Loucy (cell line): Measurements from ENCODE around the gene RUSF1.
A peak's percentile ranks its signal among the peaks of the same experiment; 100 is the strongest.

ENCODE experiments used
- H2AFZ ChIP-seq: fragments of 200-600 bp; sonication (generic); 2 replicates; pipeline ENCODE4 v1.6.0; 2016; ENCODE audit warnings: antibody characterized with exemption, mild to moderate bottlenecking, low read length, moderate library complexity
- H3F3A ChIP-seq: fragments of 200-600 bp; 2 replicates; pipeline ENCODE4 v1.6.0; 2016; ENCODE audit warnings: antibody characterized with exemption, low read depth, mild to moderate bottlenecking
- H3K27me3 ChIP-seq: fragments of 200-600 bp; sonication (generic); 2 replicates; pipeline ENCODE4 v1.6.1; 2014; ENCODE audit warnings: low read length, mild to moderate bottlenecking; ENCODE audit not compliant: insufficient read depth, poor library complexity, severe bottlenecking
- H3K36me3 ChIP-seq: fragments of 200-600 bp; sonication (generic); 2 replicates; pipeline ENCODE4 v1.6.1; 2016; ENCODE audit warnings: low read length; ENCODE audit not compliant: insufficient read depth
- H3K4me1 ChIP-seq: fragments of 200-600 bp; sonication (generic); 2 replicates; pipeline ENCODE4 v1.5.1; 2014; ENCODE audit warnings: low read length, mild to moderate bottlenecking; ENCODE audit not compliant: insufficient read depth, poor library complexity, severe bottlenecking
- H3K4me2 ChIP-seq: fragments of 200-600 bp; sonication (generic); 2 replicates; pipeline ENCODE4 v1.6.0; 2014; ENCODE audit warnings: antibody characterized with exemption, low read length, low read depth, mild to moderate bottlenecking; ENCODE audit not compliant: poor library complexity, severe bottlenecking
- H3K4me3 ChIP-seq: fragments of 200-600 bp; sonication (generic); 2 replicates; pipeline ENCODE4 v1.5.1; 2014; ENCODE audit warnings: low read length, mild to moderate bottlenecking, mixed read lengths; ENCODE audit not compliant: poor library complexity, severe bottlenecking
- H3K79me2 ChIP-seq: fragments of 200-600 bp; sonication (generic); 2 replicates; pipeline ENCODE4 v1.6.1; 2014; ENCODE audit warnings: low read length; ENCODE audit not compliant: insufficient read depth
- H3K9ac ChIP-seq: fragments of 200-600 bp; sonication (generic); 2 replicates; pipeline ENCODE4 v1.6.0; 2014; ENCODE audit warnings: mild to moderate bottlenecking, low read depth, low read length, moderate library complexity; ENCODE audit not compliant: poor library complexity, severe bottlenecking
- H3K9me2 ChIP-seq: fragments of 200-600 bp; sonication (generic); replicated peaks from 2 replicates; pipeline ENCODE4 v1.6.1; 2016; ENCODE audit warnings: low read depth, low read length, mixed read lengths
- H3K9me3 ChIP-seq: fragments of 200-600 bp; sonication (generic); 2 replicates; pipeline ENCODE4 v1.6.1; 2014; ENCODE audit warnings: mild to moderate bottlenecking, antibody characterized with exemption, low read length, low read depth; ENCODE audit not compliant: insufficient read depth
- H4K20me1 ChIP-seq: fragments of 200-600 bp; sonication (generic); 2 replicates; pipeline ENCODE4 v1.6.0; 2014; ENCODE audit warnings: antibody characterized with exemption, low read length, mild to moderate bottlenecking; ENCODE audit not compliant: insufficient read depth, poor library complexity, severe bottlenecking
- CTCF ChIP-seq: fragments of 200-600 bp; sonication (generic); conservative IDR thresholded peaks from 2 replicates; pipeline ENCODE4 v1.5.1; 2014; ENCODE audit warnings: mild to moderate bottlenecking, antibody characterized with exemption, low read length
- EZH2phosphoT487 ChIP-seq: fragments of 200-600 bp; IDR thresholded peaks from 2 replicates; pipeline ENCODE4 v1.6.1; 2018; ENCODE audit warnings: antibody characterized with exemption, mild to moderate bottlenecking, moderate library complexity, borderline replicate concordance

Gene RUSF1

DNA sequence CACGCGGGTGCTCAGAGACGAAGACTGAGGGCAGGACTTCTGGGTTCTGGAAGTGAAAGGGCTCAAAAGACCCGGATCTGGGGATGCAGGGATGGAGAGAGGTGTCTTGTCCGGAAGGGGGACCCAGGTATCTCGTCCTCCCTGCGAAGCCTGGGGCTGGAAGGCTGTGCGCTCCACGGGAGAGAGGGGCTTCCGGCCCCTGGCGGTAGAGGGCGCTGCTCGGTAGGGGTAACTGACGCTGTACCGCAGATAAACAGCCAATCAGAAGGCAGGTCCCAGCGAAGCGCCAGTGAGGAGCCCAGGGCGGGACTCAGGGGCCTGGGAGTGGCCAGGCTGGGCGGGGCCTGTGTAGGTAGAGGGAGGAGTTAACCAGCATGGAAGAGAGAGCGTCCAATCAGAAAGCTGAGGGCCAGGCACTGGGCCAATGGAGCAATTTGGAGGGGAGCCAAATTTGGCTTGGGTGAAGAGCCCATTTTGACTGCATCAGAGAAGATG lies 35.4 kb downstream of the RUSF1 start:
- Histone ChIP-seq H3K9me2 (no peaks in the 10 kb centered on the region), H3K27me3 (no peaks in the 10 kb centered on the region), H3K4me1 (peaks cover 26% of the 10 kb centered on the region), H3K4me2 (no peak overlapping the region), H3K4me3 (no peak overlapping the region), H3K9me3 (no peaks in the 10 kb centered on the region), H3K36me3 (no peaks in the 10 kb centered on the region), H3K9ac (no peak overlapping the region), H3K79me2 (peaks cover 15% of the 10 kb centered on the region; the same call in 1 of the 2 replicates), H4K20me1 (no peaks in the 10 kb centered on the region), H3F3A (peaks cover 3% of the 10 kb centered on the region; the same call in 1 of the 2 replicates), H2AFZ (no peak overlapping the region)
- 0 out of 2 replicates have a peak, but pooled peaks have one; percentile 28 for TF ChIP-seq CTCF
- no peak for TF ChIP-seq EZH2phosphoT487

- Histone ChIP-seq H3K4me3 (no peak within 1 kb of the TSS), H3K4me2 (no peak within 1 kb of the TSS)
Observed at GRCh38 chr16:31471875-31472708, 36.1 kb downstream of the RUSF1 start, which contains the start of gene TGFB1I1. TSS of gene TGFB1I1 (plus strand) at chr16:31472152. CDS start at chr16:31472189, 37 bp downstream.

DNA sequence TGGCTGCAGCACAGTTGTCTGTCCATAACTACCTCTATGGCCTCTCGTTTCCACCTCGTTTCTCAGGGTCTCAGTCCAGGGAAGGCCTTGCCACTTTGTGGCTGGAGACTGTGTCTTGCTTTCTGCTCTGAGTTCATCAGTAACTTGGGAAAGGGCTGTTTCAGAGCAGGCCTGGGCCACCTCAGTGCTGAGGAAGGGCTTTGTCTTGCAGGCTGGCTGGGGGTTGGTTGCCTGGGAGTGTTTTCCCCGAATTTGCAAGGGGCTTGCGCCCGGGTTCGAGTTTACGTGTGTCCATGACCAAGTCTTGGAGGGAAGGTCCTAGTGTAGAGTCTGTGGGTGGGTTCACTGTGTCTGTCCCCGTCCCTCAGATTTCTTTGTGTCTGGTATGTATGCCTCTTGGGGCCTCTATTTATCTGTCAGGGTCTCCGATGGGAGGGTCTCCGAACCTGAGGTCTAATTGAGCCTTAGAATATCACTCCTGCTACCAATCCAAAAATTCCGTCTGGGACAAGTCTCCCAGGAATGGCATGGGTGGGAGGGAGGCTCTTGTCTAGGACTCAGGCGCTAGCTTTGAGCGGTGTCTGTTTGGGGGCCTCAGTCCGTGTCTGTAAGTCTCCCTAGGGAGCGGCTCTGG lies 36.8 kb downstream of the RUSF1 start:
- H3K4me2 ChIP-seq: no peak overlapping the region
- H3K4me1 ChIP-seq: peaks cover 34% of the 10 kb centered on the region
- no peak overlapping the region for H3K4me3 ChIP-seq
- H3K36me3 ChIP-seq: no peaks in the 10 kb centered on the region; the same call in 1 of the 2 replicates
- H3K79me2 ChIP-seq: peaks cover 17% of the 10 kb centered on the region; the same call in 1 of the 2 replicates
- H2AFZ ChIP-seq: no peak overlapping the region
- no peaks in the 10 kb centered on the region for H3K9me3 ChIP-seq
- TF ChIP-seq EZH2phosphoT487 (no peak), CTCF (no peak)
- no peaks in the 10 kb centered on the region for H3K27me3 ChIP-seq
- no peaks in the 10 kb centered on the region; the same call in 1 of the 2 replicates for H3F3A ChIP-seq
- H4K20me1 ChIP-seq: no peaks in the 10 kb centered on the region
- H3K9me2 ChIP-seq: no peaks in the 10 kb centered on the region
- H3K9ac ChIP-seq: no peak overlapping the region

More at GRCh38 chr16:31471875-31472708, 36.1 kb downstream of the RUSF1 start, which contains the start of gene TGFB1I1:
- TF ChIP-seq CTCF (no peak), EZH2phosphoT487 (no peak)
- H3F3A ChIP-seq: no peaks in the 10 kb centered on the region; the same call in 1 of the 2 replicates
- H3K4me1 ChIP-seq: peaks cover 29% of the 10 kb centered on the region
- peaks cover 17% of the 10 kb centered on the region; the same call in 1 of the 2 replicates for H3K79me2 ChIP-seq
- no peaks in the 10 kb centered on the region for H3K9me2 ChIP-seq
- H4K20me1 ChIP-seq: no peaks in the 10 kb centered on the region
- no peak within 1 kb of the TSS for H2AFZ ChIP-seq
- H3K36me3 ChIP-seq: no peaks in the 10 kb centered on the region
- no peak within 1 kb of the TSS for H3K9ac ChIP-seq
- H3K9me3 ChIP-seq: no peaks in the 10 kb centered on the region
- H3K27me3 ChIP-seq: no peaks in the 10 kb centered on the region
